H1 (cell line): ENCODE measurements around the gene MGARP. TPM values are rescaled to one million over a fixed set of nuclear protein-coding genes. Genes with fewer than 3 reads are reported as not detected.

Experiments
- CTCF ChIA-PET: fragments of 300-600 bp; sonication (Branson Sonifier 250); formaldehyde crosslinking; loops from one replicate; lab custom pipeline; 2021; ENCODE audit not compliant: partially characterized antibody; lab: Charles Lee
- POLR2A ChIA-PET: fragments of 300-600 bp; sonication (Branson Sonifier 250); formaldehyde crosslinking; loops from one replicate; lab custom pipeline; 2021; ENCODE audit warnings: inconsistent platforms; ENCODE audit not compliant: partially characterized antibody; lab: Charles Lee
- DNase-seq, 2 experiments: peaks; one replicate each; pipeline versions ENCODE4 v3.0.0 to v3.0.0-alpha.2; 2010 to 2022; ENCODE audit warnings: low spot score in 2 of 2, low read depth in 1 of 2, mixed read lengths in 1 of 2
- FAIRE-seq: peaks from 2 replicates; lab custom pipeline; 2011; peaks lifted over from hg19 to GRCh38; lab: Jason Lieb, UNC
- H2AFZ ChIP-seq: 2 replicates; pipeline ENCODE4 v1.8.1; 2012; ENCODE audit warnings: low read length, inconsistent platforms
- H2AK5ac ChIP-seq: 2 replicates; pipeline ENCODE4 v1.6.1; 2013; ENCODE audit warnings: low read depth, low read length
- H2BK120ac ChIP-seq: replicated peaks from 2 replicates; pipeline ENCODE3; 2013; ENCODE audit warnings: low read depth, low read length, inconsistent platforms
- H2BK12ac ChIP-seq: 2 replicates; pipeline ENCODE4 v1.6.1; 2013; ENCODE audit warnings: low read depth, low read length
- H2BK15ac ChIP-seq: 2 replicates; pipeline ENCODE4 v1.6.1; 2013; ENCODE audit warnings: low read length
- H2BK20ac ChIP-seq: 2 replicates; pipeline ENCODE4 v1.6.1; 2013; ENCODE audit warnings: low read length
- H2BK5ac ChIP-seq: 2 replicates; pipeline ENCODE4 v1.6.1; 2013; ENCODE audit warnings: low read depth, low read length
- H3K14ac ChIP-seq: 2 replicates; pipeline ENCODE4 v1.6.1; 2013; ENCODE audit warnings: inconsistent platforms; ENCODE audit not compliant: insufficient read length
- H3K18ac ChIP-seq: 2 replicates; pipeline ENCODE4 v1.6.1; 2013; ENCODE audit warnings: low read length; ENCODE audit errors: extremely low read depth
- H3K23ac ChIP-seq: 2 replicates; pipeline ENCODE4 v1.6.1; 2013; ENCODE audit warnings: inconsistent platforms; ENCODE audit not compliant: insufficient read length
- H3K23me2 ChIP-seq: 2 replicates; pipeline ENCODE4 v1.6.1; 2013; ENCODE audit warnings: low read depth, low read length
- H3K27ac ChIP-seq: 2 replicates; pipeline ENCODE4 v1.6.1; 2011; ENCODE audit warnings: low read depth, low read length, inconsistent platforms
- H3K27me3 ChIP-seq, 4 experiments: replicated peaks in 1 of 4; 1 replicate in 1 of 4; 2 replicates in 3 of 4; pipeline versions ENCODE4 v1.6.1 to v1.8.1; 2011 to 2013; ENCODE audit warnings: low read length in 3 of 4, mild to moderate bottlenecking in 3 of 4, inconsistent platforms in 2 of 4, mixed read lengths in 2 of 4, moderate library complexity in 1 of 4; ENCODE audit not compliant: control insufficient read depth in 3 of 4, insufficient read depth in 3 of 4; ENCODE audit errors: extremely low read depth in 1 of 4
- H3K36me3 ChIP-seq, 4 experiments: 2 replicates each; pipeline versions ENCODE4 v1.6.1 to v1.8.1; 2011 to 2013; ENCODE audit warnings: mild to moderate bottlenecking in 4 of 4, low read length in 3 of 4, moderate library complexity in 2 of 4, control low read depth in 1 of 4, inconsistent platforms in 1 of 4; ENCODE audit not compliant: insufficient read depth in 4 of 4, control insufficient read depth in 2 of 4
- H3K4ac ChIP-seq: replicated peaks from 2 replicates; pipeline ENCODE3; 2013; ENCODE audit warnings: low read length, low read depth, mixed read lengths, inconsistent platforms; ENCODE audit not compliant: insufficient read length
- H3K4me1 ChIP-seq, 4 experiments: replicated peaks in 1 of 4; 1 replicate in 1 of 4; 2 replicates in 3 of 4; pipeline versions ENCODE4 v1.6.1 to v1.8.1; 2011 to 2013; ENCODE audit warnings: low read length in 3 of 4, inconsistent platforms in 2 of 4, mixed read lengths in 1 of 4; ENCODE audit not compliant: insufficient read depth in 4 of 4, control insufficient read depth in 3 of 4
- H3K4me2 ChIP-seq, 2 experiments: 2 replicates each; pipeline versions ENCODE4 v1.6.1 to v1.8.1; 2011 to 2013; ENCODE audit warnings: low read depth in 2 of 2, low read length in 2 of 2, control low read depth in 1 of 2, inconsistent platforms in 1 of 2, mild to moderate bottlenecking in 1 of 2; ENCODE audit not compliant: insufficient read depth in 1 of 2
- H3K4me3 ChIP-seq, 4 experiments: fragments of 200-600, 300-600 bp in 1 of 4; sonication (generic), shearing (Covaris generic), sonication (Bioruptor Twin) in 1 of 4; 2 replicates each; pipeline versions ENCODE4 v1.5.1 to v1.8.1; 2011 to 2016; ENCODE audit warnings: low read length in 4 of 4, low read depth in 3 of 4, control low read depth in 2 of 4, inconsistent platforms in 2 of 4, mild to moderate bottlenecking in 2 of 4, mixed read lengths in 1 of 4, moderate library complexity in 1 of 4; ENCODE audit not compliant: insufficient read depth in 2 of 4; ENCODE audit errors: extremely low read depth in 1 of 4
- H3K56ac ChIP-seq: replicated peaks from 2 replicates; pipeline ENCODE3; 2013; ENCODE audit warnings: low read depth, mild to moderate bottlenecking, mixed read lengths, low read length, inconsistent platforms; ENCODE audit not compliant: insufficient read length
- H3K79me1 ChIP-seq: 2 replicates; pipeline ENCODE4 v1.6.1; 2013; ENCODE audit warnings: low read depth, low read length, control low read depth
- H3K79me2 ChIP-seq, 2 experiments: 2 replicates each; pipeline versions ENCODE4 v1.6.1 to v1.8.1; 2012 to 2013; ENCODE audit warnings: low read length in 2 of 2, mild to moderate bottlenecking in 2 of 2, inconsistent platforms in 1 of 2; ENCODE audit not compliant: insufficient read depth in 2 of 2, control insufficient read depth in 1 of 2
- H3K9ac ChIP-seq, 4 experiments: replicated peaks in 1 of 4; 1 replicate in 1 of 4; 2 replicates in 3 of 4; pipeline versions ENCODE4 v1.6.1 to v1.8.1; 2011 to 2013; ENCODE audit warnings: low read depth in 3 of 4, low read length in 3 of 4, control low read depth in 2 of 4, mild to moderate bottlenecking in 2 of 4, moderate library complexity in 2 of 4, inconsistent platforms in 1 of 4; ENCODE audit errors: extremely low read depth in 1 of 4
- H3K9me3 ChIP-seq, 2 experiments: 2 replicates each; pipeline versions ENCODE4 v1.6.1 to v1.8.1; 2012 to 2013; ENCODE audit warnings: mild to moderate bottlenecking in 2 of 2, moderate library complexity in 2 of 2, control low read depth in 1 of 2, inconsistent platforms in 1 of 2, low read depth in 1 of 2, low read length in 1 of 2, mixed read lengths in 1 of 2; ENCODE audit not compliant: insufficient read depth in 2 of 2
- H4K20me1 ChIP-seq, 2 experiments: replicated peaks in 1 of 2; 2 replicates each; pipeline versions ENCODE3 to v1.8.1; 2011 to 2013; ENCODE audit warnings: inconsistent platforms in 2 of 2, low read length in 2 of 2, mild to moderate bottlenecking in 1 of 2; ENCODE audit not compliant: insufficient read depth in 2 of 2, control insufficient read depth in 1 of 2
- H4K5ac ChIP-seq: 2 replicates; pipeline ENCODE4 v1.6.1; 2013; ENCODE audit warnings: low read length, low read depth, mixed read lengths, inconsistent platforms; ENCODE audit not compliant: insufficient read length
- H4K8ac ChIP-seq: 2 replicates; pipeline ENCODE4 v1.8.0; 2013; ENCODE audit warnings: mild to moderate bottlenecking, moderate library complexity, low read length, inconsistent platforms; ENCODE audit not compliant: insufficient read depth; ENCODE audit errors: extremely low read depth
- H4K91ac ChIP-seq: replicated peaks from 2 replicates; pipeline ENCODE3; 2013; ENCODE audit warnings: low read length, mixed read lengths, inconsistent platforms; ENCODE audit not compliant: insufficient read length
- ATF2 ChIP-seq: IDR thresholded peaks from 2 replicates; pipeline ENCODE4 v1.6.1; 2012; ENCODE audit warnings: low read length, inconsistent platforms
- BACH1 ChIP-seq: IDR thresholded peaks from 2 replicates; pipeline ENCODE4 v1.6.1; 2012; ENCODE audit warnings: low read length, improper control_type of control experiment
- CTCF ChIP-seq, 3 experiments: IDR thresholded peaks; 1 replicate in 2 of 3; 2 replicates in 1 of 3; pipeline versions ENCODE4 v1.5.1 to v1.6.1; 2011; ENCODE audit warnings: low read length in 3 of 3, mild to moderate bottlenecking in 3 of 3, inconsistent platforms in 2 of 3, low read depth in 1 of 3, moderate library complexity in 1 of 3; ENCODE audit not compliant: insufficient read depth in 1 of 3; ENCODE audit errors: control extremely low read depth in 1 of 3
- GTF2F1 ChIP-seq: IDR thresholded peaks from 2 replicates; pipeline ENCODE4 v1.6.1; 2012; ENCODE audit warnings: low read depth, low read length, improper control_type of control experiment, borderline replicate concordance
- HDAC6 ChIP-seq: IDR thresholded peaks from one replicate; pipeline ENCODE4 v1.7.1; 2012; ENCODE audit warnings: low read depth, mild to moderate bottlenecking, inconsistent platforms, low read length, moderate library complexity
- RFX5 ChIP-seq: IDR thresholded peaks from 2 replicates; pipeline ENCODE4 v1.6.1; 2011; ENCODE audit warnings: low read depth, low read length, improper control_type of control experiment, borderline replicate concordance
- SIX5 ChIP-seq: IDR thresholded peaks from 2 replicates; pipeline ENCODE4 v1.6.1; 2011; ENCODE audit warnings: mild to moderate bottlenecking, low read depth, low read length
- SP1 ChIP-seq: IDR thresholded peaks from 2 replicates; pipeline ENCODE4 v1.6.1; 2011; ENCODE audit warnings: low read depth, low read length
- SP4 ChIP-seq: IDR thresholded peaks from 2 replicates; pipeline ENCODE4 v1.6.1; 2012; ENCODE audit warnings: low read length, inconsistent platforms
- WGBS, 2 experiments: shearing (Covaris generic) in 1 of 2; methylation state at CpG; one replicate each; pipeline versions ENCODE4 v1.1.6 to v1.1.7; 2013 to 2015; ENCODE audit warnings: low lambda C conversion rate in 2 of 2, mixed read lengths in 2 of 2, inconsistent platforms in 1 of 2, low coverage in 1 of 2, missing lambda C conversion rate in 1 of 2; ENCODE audit not compliant: insufficient replicate concordance in 2 of 2, insufficient coverage in 1 of 2, insufficient read length in 1 of 2; ENCODE audit errors: extremely low coverage in 1 of 2, missing lambda C conversion rate in 1 of 2; 5-methylcytosine and 5-hydroxymethylcytosine counted together
- polyA plus RNA-seq, 7 experiments: library from polyadenylated mRNA; depleted of rRNA in 3 of 7; stranded (reverse) in 5 of 7; unstranded in 2 of 7; fragments of >200 nt in 5 of 7; fragments of 200-250 nt in 2 of 7; gene quantifications; 1 replicate in 5 of 7; 2 replicates in 1 of 7; 4 replicates in 1 of 7; pipeline versions ENCODE4 v1.2.1 to v1.2.3, GENCODE V29; 2011 to 2013; ENCODE audit warnings: missing spikeins in 2 of 7, mixed read lengths in 2 of 7
- total RNA-seq: library from RNA; stranded (reverse); fragmentation: NEBNext Ultra II Directional; extraction: Animal tissue kit (Norgen Biotek cat#: 25700); gene quantifications from 2 replicates; pipeline ENCODE4 v1.2.1, GENCODE V29; 2021
- TF ChIP-seq, protein P1 (sequence below): IDR thresholded peaks from 2 replicates; pipeline ENCODE4 v1.6.1; 2011; ENCODE audit warnings: low read length, improper control_type of control experiment

MGARP gene
- total and polyA plus RNA-seq, 2 of the 8 experiments (the other 6 are each of a cell fraction or from before 2014, with no cell fraction given): 2.8 to 4.5 TPM

- Histone ChIP-seq H2BK120ac (no peak overlapping the region), H3K56ac (no peak overlapping the region), H3K79me2 (no peaks in the 10 kb centered on the region), H2AFZ (no peak overlapping the region), H3K4me3 (no peak overlapping the region), H2BK20ac (no peak overlapping the region), H3K27ac (no peak overlapping the region), H3K4ac (no peak overlapping the region), H3K79me1 (no peaks in the 10 kb centered on the region), H3K36me3 (no peaks in the 10 kb centered on the region), H4K8ac (no peak overlapping the region), H2AK5ac (no peak overlapping the region), H3K23ac (no peak overlapping the region), H3K4me1 (no peaks in the 10 kb centered on the region), H4K20me1 (no peaks in the 10 kb centered on the region), H4K91ac (no peak overlapping the region), H4K5ac (no peak overlapping the region), H3K18ac (no peak overlapping the region), H3K23me2 (no peaks in the 10 kb centered on the region), H2BK15ac (no peak overlapping the region), H3K9me3 (no peaks in the 10 kb centered on the region), H3K9ac (no peak overlapping the region), H3K14ac (no peak overlapping the region), H3K27me3 (no peaks in the 10 kb centered on the region), H3K4me2 (no peak overlapping the region), H2BK5ac (no peak overlapping the region), H2BK12ac (no peak overlapping the region)
- POLR2A ChIA-PET: no interaction called here
- CTCF ChIA-PET: interaction anchor here (0.8 to 1.1 kb wide), 2 partner anchors 13 to 45 kb away, joined by 3 to 4 read pairs; no protein-coding TSS in a partner anchor
- no peak for DNase-seq
- 89% methylated on average over 5 of the region's 5 CpGs; no CpG with 5 or more reads in 1 of the 2 experiments for WGBS, 2 experiments
- no peak for FAIRE-seq
- TF ChIP-seq RFX5: no peak
- TF ChIP-seq, protein P1, sequence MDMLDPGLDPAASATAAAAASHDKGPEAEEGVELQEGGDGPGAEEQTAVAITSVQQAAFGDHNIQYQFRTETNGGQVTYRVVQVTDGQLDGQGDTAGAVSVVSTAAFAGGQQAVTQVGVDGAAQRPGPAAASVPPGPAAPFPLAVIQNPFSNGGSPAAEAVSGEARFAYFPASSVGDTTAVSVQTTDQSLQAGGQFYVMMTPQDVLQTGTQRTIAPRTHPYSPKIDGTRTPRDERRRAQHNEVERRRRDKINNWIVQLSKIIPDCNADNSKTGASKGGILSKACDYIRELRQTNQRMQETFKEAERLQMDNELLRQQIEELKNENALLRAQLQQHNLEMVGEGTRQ: no peak
- no peak for TF ChIP-seq SP1
- TF ChIP-seq ATF2: no peak
- TF ChIP-seq SIX5: no peak
- TF ChIP-seq HDAC6: no peak
- no peak for TF ChIP-seq GTF2F1
- TF ChIP-seq SP4: no peak
- no peak for TF ChIP-seq CTCF (IDR thresholded peaks at IDR 0.05; ENCODE audit: control extremely low read depth in 1 of 3, insufficient read depth in 1 of 3, low read depth in 1 of 3, low read length in 3 of 3)
- TF ChIP-seq BACH1: no peak
Observed at GRCh38 chr4:139221687-139222086, 58.3 kb downstream of the MGARP start.
